ENCODE results near the gene TBC1D4. TPM values are rescaled to one million over a fixed set of nuclear protein-coding genes. Genes with fewer than 3 reads are reported as not detected.

Gene TBC1D4
- polyA plus RNA-seq, 1 of the 3 experiments (the other 2 are of a cell fraction): 8.8 TPM

DNA sequence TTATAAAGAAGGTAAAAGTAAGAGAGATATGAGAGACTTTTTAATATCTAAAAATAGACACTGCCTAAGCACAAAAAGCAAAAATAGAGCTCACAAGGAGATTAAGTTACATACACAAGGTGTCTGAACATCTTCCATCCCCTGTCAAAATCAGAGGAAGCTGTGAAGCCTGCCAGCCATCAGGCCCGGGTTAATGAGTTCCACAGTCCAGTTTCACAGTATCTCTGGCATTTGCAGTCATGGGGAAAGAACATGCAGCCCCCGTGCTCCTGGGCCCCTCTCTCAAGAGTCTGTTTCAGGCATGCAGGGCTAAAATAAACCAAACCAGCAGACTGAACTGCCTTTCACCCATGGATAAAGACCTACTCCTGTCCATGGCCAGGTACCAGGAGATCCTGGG lies 79.2 kb downstream of the TBC1D4 start (continued):
- TF ChIP-seq, protein P1, sequence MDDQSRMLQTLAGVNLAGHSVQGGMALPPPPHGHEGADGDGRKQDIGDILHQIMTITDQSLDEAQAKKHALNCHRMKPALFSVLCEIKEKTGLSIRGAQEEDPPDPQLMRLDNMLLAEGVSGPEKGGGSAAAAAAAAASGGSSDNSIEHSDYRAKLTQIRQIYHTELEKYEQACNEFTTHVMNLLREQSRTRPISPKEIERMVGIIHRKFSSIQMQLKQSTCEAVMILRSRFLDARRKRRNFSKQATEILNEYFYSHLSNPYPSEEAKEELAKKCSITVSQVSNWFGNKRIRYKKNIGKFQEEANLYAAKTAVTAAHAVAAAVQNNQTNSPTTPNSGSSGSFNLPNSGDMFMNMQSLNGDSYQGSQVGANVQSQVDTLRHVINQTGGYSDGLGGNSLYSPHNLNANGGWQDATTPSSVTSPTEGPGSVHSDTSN (IDR thresholded peaks at IDR 0.05): no peak
- no peak for TF ChIP-seq JUND (IDR thresholded peaks at IDR 0.05)

DNA sequence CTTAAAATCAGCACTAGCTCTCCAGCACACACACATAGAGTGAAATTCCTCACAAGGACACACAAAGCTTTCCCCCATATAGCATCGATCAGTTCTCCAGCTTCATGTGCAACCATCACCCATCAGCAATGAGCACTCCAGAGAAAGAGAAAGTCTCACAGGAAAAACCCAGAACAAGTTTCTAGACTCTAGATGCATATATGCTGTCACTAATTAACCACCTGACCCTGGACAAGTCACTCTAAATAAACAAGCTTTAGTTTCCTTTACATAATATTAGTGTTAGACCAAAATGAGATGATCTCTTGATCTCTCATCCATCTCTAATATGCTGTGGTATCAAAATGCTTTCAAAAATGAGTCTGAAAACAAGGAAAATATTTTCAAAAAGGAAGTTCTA lies 81.2 kb downstream of the TBC1D4 start:
- 89% methylated on average over 1 of the region's 1 CpG for WGBS (ENCODE audit: low lambda C conversion rate)
- TF ChIP-seq NRF1 (IDR thresholded peaks at IDR 0.05; ENCODE audit: low read depth, low read length) (no peak), MAX (IDR thresholded peaks at IDR 0.05; ENCODE audit: low read depth) (no peak), RAD21 (IDR thresholded peaks at IDR 0.05; ENCODE audit: low read length) (no peak), NFIC (IDR thresholded peaks at IDR 0.05; ENCODE audit: borderline replicate concordance) (no peak), TAF1 (IDR thresholded peaks at IDR 0.05; ENCODE audit: borderline replicate concordance, low read depth, low read length) (no peak), RCOR1 (IDR thresholded peaks at IDR 0.05; ENCODE audit: low read length) (no peak), FOXJ3 (CRISPR knock-in tag; IDR thresholded peaks at IDR 0.05) (no peak), MXI1 (IDR thresholded peaks at IDR 0.05; ENCODE audit: low read depth, low read length) (no peak), IRF3 (IDR thresholded peaks at IDR 0.05; ENCODE audit: low read depth, low read length) (no peak), YY1 (IDR thresholded peaks at IDR 0.05; ENCODE audit: low read depth) (no peak), CHD2 (IDR thresholded peaks at IDR 0.05; ENCODE audit: low read length, partially characterized antibody) (no peak)
- DNase-seq: no peak
- H3K4me1 ChIP-seq (ENCODE audit: control insufficient read depth in 1 of 2, insufficient read depth in 2 of 2, low read depth in 1 of 2, low read length in 1 of 2): peaks cover 0 to 4% of the 10 kb centered on the region in 2 experiments; a peak in 2 of 4 replicates
- H3K79me2 ChIP-seq (ENCODE audit: insufficient read depth): no peaks in the 10 kb centered on the region
- H3K36me3 ChIP-seq (replicated peaks in 1 of 2; ENCODE audit: control insufficient read depth in 1 of 2, insufficient read depth in 2 of 2, low read length in 1 of 2): no peaks in the 10 kb centered on the region
- H3K9ac ChIP-seq: no peak overlapping the region
- no peaks in the 10 kb centered on the region for H3K9me2 ChIP-seq
- H3K27me3 ChIP-seq (ENCODE audit: insufficient read depth): no peaks in the 10 kb centered on the region
- no peak overlapping the region for H3K4me3 ChIP-seq (ENCODE audit: low read depth in 2 of 2, low read length in 1 of 2)
- ChIA-PET POLR2A (no interaction called here), CTCF (interaction anchor here (0.6 to 0.7 kb wide), 2 partner anchors 27 to 28 kb away, joined by 3 to 4 read pairs; no protein-coding TSS in a partner anchor)
- H3F3A ChIP-seq (replicated peaks; ENCODE audit: insufficient read depth): peaks cover 3% of the 10 kb centered on the region
- no peak overlapping the region for H2AFZ ChIP-seq (ENCODE audit: low read depth)
- no peak overlapping the region for H3K4me2 ChIP-seq
- no peak overlapping the region for H3K27ac ChIP-seq (ENCODE audit: low read depth in 2 of 2, low read length in 1 of 2)
- no peaks in the 10 kb centered on the region for H4K20me1 ChIP-seq (ENCODE audit: insufficient read depth)
- 0 out of 2 replicates have a peak, but pooled peaks cover 6% of the 10 kb centered on the region for H3K9me3 ChIP-seq

DNA sequence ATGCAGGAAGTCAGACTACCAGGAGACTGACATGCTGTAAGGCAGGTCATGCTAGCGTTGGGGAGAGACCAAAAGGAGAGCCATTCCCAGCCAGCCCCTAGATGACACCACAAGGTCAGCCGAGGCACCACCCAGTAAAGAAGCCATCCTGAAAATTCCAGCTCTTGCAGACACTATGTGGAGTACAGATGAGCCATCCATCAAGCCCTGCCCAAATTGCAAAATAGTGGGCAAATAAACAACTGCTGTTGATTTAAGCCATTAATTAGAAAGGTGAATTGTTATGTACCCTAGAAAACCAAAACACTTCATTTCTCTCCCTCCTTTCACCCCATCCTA lies 82.1 kb downstream of the TBC1D4 start:
- Histone ChIP-seq H3K79me2 (ENCODE audit: insufficient read depth) (no peaks in the 10 kb centered on the region), H3K4me2 (no peak overlapping the region), H3K4me1 (ENCODE audit: control insufficient read depth in 1 of 2, insufficient read depth in 2 of 2, low read depth in 1 of 2, low read length in 1 of 2) (peaks cover 0 to 4% of the 10 kb centered on the region in 2 experiments; a peak in 2 of 4 replicates), H2AFZ (ENCODE audit: low read depth) (no peak overlapping the region), H3K36me3 (replicated peaks in 1 of 2; ENCODE audit: control insufficient read depth in 1 of 2, insufficient read depth in 2 of 2, low read length in 1 of 2) (no peaks in the 10 kb centered on the region), H3K27ac (ENCODE audit: low read depth in 2 of 2, low read length in 1 of 2) (no peak overlapping the region), H3K9me3 (0 out of 2 replicates have a peak, but pooled peaks cover 6% of the 10 kb centered on the region), H4K20me1 (ENCODE audit: insufficient read depth) (no peaks in the 10 kb centered on the region), H3K27me3 (ENCODE audit: insufficient read depth) (no peaks in the 10 kb centered on the region), H3K4me3 (ENCODE audit: low read depth in 2 of 2, low read length in 1 of 2) (no peak overlapping the region), H3F3A (replicated peaks; ENCODE audit: insufficient read depth) (peaks cover 3% of the 10 kb centered on the region), H3K9ac (no peak overlapping the region), H3K9me2 (no peaks in the 10 kb centered on the region)
- DNase-seq: no peak
- no peak for TF ChIP-seq EZH2phosphoT487 (IDR thresholded peaks at IDR 0.05; ENCODE audit: borderline replicate concordance, low read depth)
- CTCF ChIA-PET: no interaction called here
- POLR2A ChIA-PET: no interaction called here
- 88% methylated on average over 2 of the region's 2 CpGs for WGBS (ENCODE audit: low lambda C conversion rate)

All from SK-N-SH (cell line).